Heart left ventricle (tissue), 16 donors: ENCODE results near the gene FMN2. TPM values are rescaled to one million over a fixed set of nuclear protein-coding genes. Genes with fewer than 3 reads are reported as not detected.

Source experiments
- ATAC-seq, 4 donors: fragments of 200-7000 bp; cut with Tn5 transposase; one replicate each; pipeline ENCODE4 v1.9.1; 2020 to 2022; ENCODE audit warnings: moderate library complexity in 4 of 4, mild to moderate bottlenecking in 3 of 4, moderate number of reproducible peaks in 1 of 4
- DNase-seq, 5 donors: peaks; one replicate each; pipeline ENCODE4 v3.0.0-alpha.2; 2020
- H3K27ac ChIP-seq, 12 donors: fragments of 200-600 bp; sonication (generic) in 4 of 12; one replicate each; pipeline versions ENCODE4 v1.5.0 to v1.8.0; 2016 to 2022; ENCODE audit warnings: mild to moderate bottlenecking in 2 of 12
- H3K27me3 ChIP-seq, 9 donors: fragments of 200-600 bp; sonication (generic) in 2 of 9; one replicate each; pipeline versions ENCODE4 v1.5.1 to v1.8.0; 2016 to 2022; ENCODE audit warnings: mild to moderate bottlenecking in 3 of 9
- H3K36me3 ChIP-seq, 9 donors: fragments of 200-600 bp; sonication (generic) in 2 of 9; one replicate each; pipeline versions ENCODE4 v1.5.0 to v1.8.0; 2018 to 2022; ENCODE audit warnings: mild to moderate bottlenecking in 2 of 9
- H3K4me1 ChIP-seq, 12 donors: fragments of 200-600 bp; sonication (generic) in 4 of 12; one replicate each; pipeline versions ENCODE4 v1.5.0 to v1.8.0; 2016 to 2022; ENCODE audit warnings: mild to moderate bottlenecking in 3 of 12
- H3K4me3 ChIP-seq, 12 donors: fragments of 200-600 bp; sonication (generic) in 4 of 12; one replicate each; pipeline versions ENCODE4 v1.5.0 to v1.8.0; 2017 to 2022; ENCODE audit warnings: mild to moderate bottlenecking in 9 of 12, moderate library complexity in 4 of 12
- H3K9me3 ChIP-seq, 12 donors: fragments of 200-600 bp; sonication (generic) in 4 of 12; one replicate each; pipeline versions ENCODE4 v1.5.0 to v1.8.0; 2016 to 2022; ENCODE audit warnings: mild to moderate bottlenecking in 1 of 12
- POLR2A ChIP-seq, 2 donors: fragments of 450-650 bp; IDR thresholded peaks; one replicate each; pipeline ENCODE4 v1.6.1; 2017; ENCODE audit warnings: antibody characterized with exemption in 2 of 2, mild to moderate bottlenecking in 2 of 2, moderate library complexity in 2 of 2
- WGBS, 4 donors: extraction: QIAGEN DNeasy Blood & Tissue Kit in 2 of 4; methylation state at CpG; one replicate each; pipeline versions ENCODE4 v1.1.5 to v1.1.7; 2013 to 2018; 5-methylcytosine and 5-hydroxymethylcytosine counted together
- intact Hi-C, 10 donors: fragments of 100-400 bp; cut with DNase I; formaldehyde crosslinking; loops; one replicate each; pipeline versions ENCODE4 v1.11.1 to v1.14.2; 2022
- polyA plus RNA-seq, 2 donors: library from polyadenylated mRNA; stranded (reverse); fragments of 200-250 nt; gene quantifications; one replicate each; pipeline ENCODE4 v1.2.3, GENCODE V29; 2013
- total RNA-seq, 9 donors: library from RNA; depleted of rRNA in 2 of 9; stranded (reverse); fragments of >200 nt in 2 of 9; fragmentation: NEBNext Ultra II Directional in 3 of 9; extraction: Animal tissue kit (Norgen Biotek cat#: 25700) in 3 of 9; gene quantifications; one replicate each; pipeline versions ENCODE4 v1.1.0 to v1.2.4, GENCODE V29; 2016 to 2023
- TF ChIP-seq, protein P1 (sequence below), 12 donors: fragments of 200-600 bp; sonication (generic) in 4 of 12; IDR thresholded peaks; one replicate each; pipeline versions ENCODE4 v1.5.0 to v1.8.0; 2018 to 2022; ENCODE audit warnings: antibody characterized with exemption in 12 of 12, mild to moderate bottlenecking in 5 of 12
- donor health status: ischemic (EF 13 %, LVEDD 7.1; RV severe dilation, severe dysfunction).
- donor health status: healthy with polysubstance abuse.
- donor health status: DM: no; HTN: yes; CAD: no.
- donor health status: DM: no; HTN: no; CAD: no.
- donor health status: ischemic (EF 25% LVEDD 6.9; RV normal size, moderate dysfunction).
- donor health status: ischemic (EF 25% LVEDD 5.7; RV mildly dilated, moderate dysfunction).
- donor health status: healthy.
- donor health status: DM: yes; HTN: yes; CAD: no.
- donor health status: ischemic (EF 35%, LVEDD 5.7; RV mildly dilated, moderate dysfunction).
- donor health status: nonischemic (EF 11% LVEDD 7.7; RV severe dilation, severe dysfunction).
- donor health status: DM: yes; HTN: yes; CAD: no.
- donor health status: PGD.
- donor health status: ischemic (EF 29% LVEDD 5.4; RV normal size, mild dysfunction).
- donor health status: nonischemic (EF 23%, LVEDD 6.1; RV moderate dilation, normal function).

Gene FMN2
- total and polyA plus RNA-seq, 11 donors = 0.11 to 1.9 (median 0.31) TPM; not detected in 8

- no peak for TF ChIP-seq POLR2A (IDR thresholded peaks at IDR 0.05)
- TF ChIP-seq, protein P1, sequence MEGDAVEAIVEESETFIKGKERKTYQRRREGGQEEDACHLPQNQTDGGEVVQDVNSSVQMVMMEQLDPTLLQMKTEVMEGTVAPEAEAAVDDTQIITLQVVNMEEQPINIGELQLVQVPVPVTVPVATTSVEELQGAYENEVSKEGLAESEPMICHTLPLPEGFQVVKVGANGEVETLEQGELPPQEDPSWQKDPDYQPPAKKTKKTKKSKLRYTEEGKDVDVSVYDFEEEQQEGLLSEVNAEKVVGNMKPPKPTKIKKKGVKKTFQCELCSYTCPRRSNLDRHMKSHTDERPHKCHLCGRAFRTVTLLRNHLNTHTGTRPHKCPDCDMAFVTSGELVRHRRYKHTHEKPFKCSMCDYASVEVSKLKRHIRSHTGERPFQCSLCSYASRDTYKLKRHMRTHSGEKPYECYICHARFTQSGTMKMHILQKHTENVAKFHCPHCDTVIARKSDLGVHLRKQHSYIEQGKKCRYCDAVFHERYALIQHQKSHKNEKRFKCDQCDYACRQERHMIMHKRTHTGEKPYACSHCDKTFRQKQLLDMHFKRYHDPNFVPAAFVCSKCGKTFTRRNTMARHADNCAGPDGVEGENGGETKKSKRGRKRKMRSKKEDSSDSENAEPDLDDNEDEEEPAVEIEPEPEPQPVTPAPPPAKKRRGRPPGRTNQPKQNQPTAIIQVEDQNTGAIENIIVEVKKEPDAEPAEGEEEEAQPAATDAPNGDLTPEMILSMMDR (IDR thresholded peaks at IDR 0.05) = no peak
- 72 to 85% (median 77%) methylated on average over 5 of the region's 5 CpGs for WGBS, 4 donors
- H3K27me3 ChIP-seq = no peaks in the 10 kb centered on the region
- H3K9me3 ChIP-seq = no peaks in the 10 kb centered on the region
- no peaks in the 10 kb centered on the region for H3K4me1 ChIP-seq
- H3K27ac ChIP-seq = no peak overlapping the region
- DNase-seq (no peak), ATAC-seq (no peak)
- H3K36me3 ChIP-seq = no peaks in the 10 kb centered on the region
- H3K4me3 ChIP-seq = no peak overlapping the region
- intact Hi-C loops = no loop called here
Observed at GRCh38 chr1:240420766-240421165, 329.1 kb downstream of the FMN2 start.

DNA sequence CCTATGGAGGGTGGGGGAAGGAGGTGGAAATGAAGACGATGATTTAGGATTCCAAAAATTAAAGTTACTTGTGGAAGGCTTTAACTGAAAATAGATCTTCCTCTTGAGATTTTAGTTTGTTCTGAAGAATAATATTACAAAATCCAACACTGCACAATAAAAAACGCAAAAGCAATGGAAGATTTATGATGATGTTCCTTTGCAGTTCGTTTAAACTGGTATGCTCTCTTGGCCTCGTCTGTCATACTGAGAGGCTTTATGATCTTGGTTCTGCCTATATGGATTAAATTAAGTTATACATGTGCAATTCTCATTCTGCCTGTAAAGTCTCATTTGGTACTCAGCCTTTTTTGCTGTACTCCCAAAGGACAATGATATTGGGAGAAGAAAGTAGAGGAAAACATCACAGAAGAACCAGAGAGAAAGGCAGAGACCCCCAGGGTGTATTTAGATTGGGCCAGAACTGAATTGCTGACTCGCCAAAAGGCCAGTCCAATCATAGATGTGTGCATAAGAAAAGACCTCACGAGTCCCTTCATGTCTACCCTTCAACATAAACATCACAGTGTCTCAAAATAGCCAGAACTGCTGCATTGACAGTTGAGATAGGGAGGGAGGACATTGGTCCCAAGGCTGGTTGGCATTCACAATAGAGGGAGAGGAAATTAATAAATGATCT lies 331.7 kb downstream of the FMN2 start:
- Histone ChIP-seq H3K27ac (no peak overlapping the region), H3K27me3 (no peaks in the 10 kb centered on the region), H3K4me1 (no peaks in the 10 kb centered on the region), H3K36me3 (no peaks in the 10 kb centered on the region), H3K4me3 (no peak overlapping the region), H3K9me3 (no peaks in the 10 kb centered on the region)
- TF ChIP-seq POLR2A (IDR thresholded peaks at IDR 0.05) = no peak
- TF ChIP-seq, protein P1 (IDR thresholded peaks at IDR 0.05) = no peak
- ATAC-seq (no peak), DNase-seq (no peak)
- 53 to 65% (median 61%) methylated on average over 6 of the region's 6 CpGs for WGBS, 4 donors
- intact Hi-C loops = no loop called here

GRCh38 chr1:240424740-240425464 lies 333.2 kb downstream of the FMN2 start:
- no peaks in the 10 kb centered on the region for H3K9me3 ChIP-seq
- no peaks in the 10 kb centered on the region for H3K4me1 ChIP-seq
- H3K27me3 ChIP-seq = no peaks in the 10 kb centered on the region
- no peak for ATAC-seq
- no peak overlapping the region for H3K4me3 ChIP-seq
- 64 to 67% (median 65%) methylated on average over 7 of the region's 7 CpGs for WGBS, 4 donors
- intact Hi-C loops = no loop called here
- no peak for DNase-seq
- no peaks in the 10 kb centered on the region for H3K36me3 ChIP-seq
- no peak for TF ChIP-seq POLR2A (IDR thresholded peaks at IDR 0.05)
- TF ChIP-seq, protein P1 (IDR thresholded peaks at IDR 0.05) = no peak
- no peak overlapping the region for H3K27ac ChIP-seq

DNA sequence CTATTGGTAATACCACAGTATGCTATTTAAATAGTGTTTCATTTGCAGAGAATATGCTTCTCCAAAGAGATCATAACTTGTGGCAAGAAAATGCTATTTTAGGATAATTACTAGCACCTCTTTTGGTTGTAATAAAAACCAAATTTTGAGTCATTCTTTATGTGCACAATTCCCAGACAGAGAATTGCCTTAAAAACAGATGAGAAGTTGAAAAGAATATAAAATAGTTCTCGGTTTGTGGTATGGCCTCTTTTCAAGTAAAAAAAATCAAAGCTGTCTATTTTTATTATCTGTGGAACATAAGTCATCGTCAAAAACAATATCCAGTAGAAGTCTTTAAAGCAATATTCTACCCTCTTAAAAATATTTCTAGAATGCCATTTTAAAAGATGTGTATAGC lies 334.4 kb downstream of the FMN2 start:
- DNase-seq (no peak), ATAC-seq (no peak)
- H3K27me3 ChIP-seq = no peaks in the 10 kb centered on the region
- no peaks in the 10 kb centered on the region for H3K36me3 ChIP-seq
- TF ChIP-seq, protein P1 (IDR thresholded peaks at IDR 0.05) = no peak
- no peak for TF ChIP-seq POLR2A (IDR thresholded peaks at IDR 0.05)
- H3K4me3 ChIP-seq = no peak overlapping the region
- no peaks in the 10 kb centered on the region for H3K9me3 ChIP-seq
- intact Hi-C loops = no loop called here
- H3K27ac ChIP-seq = no peak overlapping the region
- 81 to 86% (median 82%) methylated on average over 2 of the region's 2 CpGs for WGBS, 4 donors
- H3K4me1 ChIP-seq = no peaks in the 10 kb centered on the region
